ENCODE results near the gene FHIT. TPM values are rescaled to one million over a fixed set of nuclear protein-coding genes. Genes with fewer than 3 reads are reported as not detected.

FHIT gene
- total and polyA plus RNA-seq, 2 experiments from 2014 or later = 9.7 to 16.2 TPM

DNA sequence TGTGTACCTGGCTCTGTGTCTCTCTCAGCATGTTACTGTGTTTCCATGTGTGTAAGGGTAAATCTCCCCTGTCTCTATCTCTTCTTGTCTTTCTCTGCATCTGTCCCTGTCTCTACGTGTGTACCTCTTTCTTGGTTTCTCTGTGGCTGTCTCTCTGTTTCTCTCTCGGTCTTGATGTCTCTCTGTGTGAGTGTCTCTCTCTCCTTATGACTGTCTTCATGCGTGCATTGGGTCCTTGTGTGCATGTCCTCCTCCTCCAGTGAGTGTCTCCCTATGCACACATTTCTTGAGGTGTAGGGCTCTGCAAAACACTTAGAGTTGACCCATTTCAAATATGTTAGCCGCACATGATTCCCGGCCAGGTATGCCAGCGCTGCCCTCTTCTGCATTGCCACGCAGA lies 1298.1 kb downstream of the FHIT start:
- DNase-seq (ENCODE audit: low spot score) = no peak
- Histone ChIP-seq H3K36me3 (replicated peaks; ENCODE audit: insufficient read depth, low read depth) (no peaks in the 10 kb centered on the region), H3K9me3 (ENCODE audit: low read depth) (no peaks in the 10 kb centered on the region), H3K27ac (no peak overlapping the region), H3K9me2 (replicated peaks; ENCODE audit: insufficient read depth) (no peaks in the 10 kb centered on the region), H4K20me1 (ENCODE audit: insufficient read depth, poor library complexity, severe bottlenecking) (no peaks in the 10 kb centered on the region), H3K27me3 (no peaks in the 10 kb centered on the region), H3K4me2 (no peak overlapping the region), H2AFZ (no peak overlapping the region), H3K4me3 (no peak overlapping the region), H3K4me1 (ENCODE audit: insufficient read depth) (no peaks in the 10 kb centered on the region), H3K79me2 (no peaks in the 10 kb centered on the region)
- whole genome bisulfite sequencing (ENCODE audit: low lambda C conversion rate, missing lambda C conversion rate) = 94% methylated on average over 7 of the region's 7 CpGs
- TF ChIP-seq, protein P1, sequence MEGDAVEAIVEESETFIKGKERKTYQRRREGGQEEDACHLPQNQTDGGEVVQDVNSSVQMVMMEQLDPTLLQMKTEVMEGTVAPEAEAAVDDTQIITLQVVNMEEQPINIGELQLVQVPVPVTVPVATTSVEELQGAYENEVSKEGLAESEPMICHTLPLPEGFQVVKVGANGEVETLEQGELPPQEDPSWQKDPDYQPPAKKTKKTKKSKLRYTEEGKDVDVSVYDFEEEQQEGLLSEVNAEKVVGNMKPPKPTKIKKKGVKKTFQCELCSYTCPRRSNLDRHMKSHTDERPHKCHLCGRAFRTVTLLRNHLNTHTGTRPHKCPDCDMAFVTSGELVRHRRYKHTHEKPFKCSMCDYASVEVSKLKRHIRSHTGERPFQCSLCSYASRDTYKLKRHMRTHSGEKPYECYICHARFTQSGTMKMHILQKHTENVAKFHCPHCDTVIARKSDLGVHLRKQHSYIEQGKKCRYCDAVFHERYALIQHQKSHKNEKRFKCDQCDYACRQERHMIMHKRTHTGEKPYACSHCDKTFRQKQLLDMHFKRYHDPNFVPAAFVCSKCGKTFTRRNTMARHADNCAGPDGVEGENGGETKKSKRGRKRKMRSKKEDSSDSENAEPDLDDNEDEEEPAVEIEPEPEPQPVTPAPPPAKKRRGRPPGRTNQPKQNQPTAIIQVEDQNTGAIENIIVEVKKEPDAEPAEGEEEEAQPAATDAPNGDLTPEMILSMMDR (IDR thresholded peaks at IDR 0.05; ENCODE audit: poor library complexity) = no peak
- no peak for TF ChIP-seq EZH2 (IDR thresholded peaks at IDR 0.05; ENCODE audit: borderline replicate concordance)
- TF ChIP-seq EZH2phosphoT487 (IDR thresholded peaks at IDR 0.05; ENCODE audit: low read depth, severe bottlenecking, unreplicated experiment) = no peak

DNA sequence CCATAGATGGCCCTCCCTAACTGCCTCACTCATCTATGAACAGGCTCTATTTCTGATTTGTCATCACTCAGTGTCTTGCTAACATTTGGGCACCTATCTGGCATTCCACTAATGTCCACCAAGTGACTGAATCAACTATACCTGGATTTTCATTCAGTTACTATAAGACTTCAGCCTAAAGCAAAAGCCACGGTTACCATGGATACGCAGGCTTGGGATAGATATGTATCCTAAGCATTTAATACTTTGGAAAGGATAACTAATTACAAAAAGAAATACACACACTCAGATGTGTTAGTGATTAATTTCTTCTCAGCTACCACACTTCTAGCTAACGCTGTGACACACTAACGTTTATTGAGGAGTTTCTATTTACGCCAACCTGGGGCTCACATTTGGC lies 1301.9 kb downstream of the FHIT start:
- H3K27me3 ChIP-seq = no peaks in the 10 kb centered on the region
- H4K20me1 ChIP-seq (ENCODE audit: insufficient read depth, poor library complexity, severe bottlenecking) = no peaks in the 10 kb centered on the region
- H3K9me3 ChIP-seq (ENCODE audit: low read depth) = no peaks in the 10 kb centered on the region
- H3K36me3 ChIP-seq (replicated peaks; ENCODE audit: insufficient read depth, low read depth) = no peaks in the 10 kb centered on the region
- H3K79me2 ChIP-seq = no peaks in the 10 kb centered on the region
- WGBS (ENCODE audit: low lambda C conversion rate, missing lambda C conversion rate) = 75% methylated on average over 5 of the region's 5 CpGs
- no peaks in the 10 kb centered on the region for H3K4me1 ChIP-seq (ENCODE audit: insufficient read depth)
- H3K4me3 ChIP-seq = no peak overlapping the region
- no peak overlapping the region for H2AFZ ChIP-seq
- H3K4me2 ChIP-seq = no peak overlapping the region
- DNase-seq (ENCODE audit: low spot score) = no peak
- H3K9me2 ChIP-seq (replicated peaks; ENCODE audit: insufficient read depth) = no peaks in the 10 kb centered on the region
- no peak overlapping the region for H3K27ac ChIP-seq
- TF ChIP-seq EZH2 (IDR thresholded peaks at IDR 0.05; ENCODE audit: borderline replicate concordance) (no peak), EZH2phosphoT487 (IDR thresholded peaks at IDR 0.05; ENCODE audit: low read depth, severe bottlenecking, unreplicated experiment) (no peak)

DNA sequence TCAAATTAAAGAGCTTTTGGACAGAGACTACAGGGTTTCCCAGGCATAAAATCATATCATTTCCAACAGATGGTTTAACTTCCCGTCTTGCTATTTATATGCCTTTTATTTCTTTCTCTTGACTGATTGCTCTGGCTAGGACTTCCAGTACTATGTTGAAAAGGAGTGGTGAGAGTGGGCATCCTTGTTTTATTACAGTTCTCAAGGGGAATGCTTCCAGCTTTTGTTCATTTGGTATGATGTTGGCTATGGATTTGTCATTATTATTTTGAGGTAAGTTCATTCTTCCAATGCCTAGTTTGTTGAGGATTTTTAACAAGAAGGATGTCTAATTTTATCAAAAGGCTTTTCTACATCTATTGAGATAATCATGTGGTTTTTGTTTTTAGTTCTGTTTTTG lies 1304.9 kb downstream of the FHIT start:
- 78% methylated on average over 1 of the region's 1 CpG for WGBS (ENCODE audit: low lambda C conversion rate, missing lambda C conversion rate)
- DNase-seq (ENCODE audit: low spot score) = no peak
- Histone ChIP-seq H3K27me3 (no peaks in the 10 kb centered on the region), H3K9me2 (replicated peaks; ENCODE audit: insufficient read depth) (no peaks in the 10 kb centered on the region), H3K9me3 (ENCODE audit: low read depth) (no peaks in the 10 kb centered on the region), H3K79me2 (no peaks in the 10 kb centered on the region), H3K4me1 (ENCODE audit: insufficient read depth) (no peaks in the 10 kb centered on the region), H2AFZ (no peak overlapping the region), H3K36me3 (replicated peaks; ENCODE audit: insufficient read depth, low read depth) (no peaks in the 10 kb centered on the region), H4K20me1 (ENCODE audit: insufficient read depth, poor library complexity, severe bottlenecking) (no peaks in the 10 kb centered on the region), H3K27ac (no peak overlapping the region), H3K4me2 (no peak overlapping the region), H3K4me3 (no peak overlapping the region)
- no peak for TF ChIP-seq EZH2 (IDR thresholded peaks at IDR 0.05; ENCODE audit: borderline replicate concordance)
- no peak for TF ChIP-seq EZH2phosphoT487 (IDR thresholded peaks at IDR 0.05; ENCODE audit: low read depth, severe bottlenecking, unreplicated experiment)
- TF ChIP-seq, protein P1 (IDR thresholded peaks at IDR 0.05; ENCODE audit: poor library complexity) = no peak

DNA sequence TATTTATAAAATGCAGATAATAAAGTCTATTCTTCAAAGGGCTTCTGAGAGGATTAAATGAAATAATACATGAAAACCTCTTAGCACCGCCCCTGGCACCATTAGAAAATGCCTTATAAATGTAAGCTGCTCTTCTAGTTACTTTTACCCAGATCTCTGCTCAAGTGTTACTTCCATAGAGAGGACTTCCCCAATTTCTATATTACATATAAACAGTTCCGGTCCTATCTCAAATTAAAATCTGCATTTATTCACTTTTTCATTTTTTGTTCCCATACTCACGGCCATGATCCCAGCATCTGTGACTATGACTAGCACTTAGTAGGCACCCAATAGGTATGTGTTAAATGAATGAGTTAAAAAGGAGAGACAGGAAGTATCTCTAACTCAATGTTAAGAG lies 1310.5 kb downstream of the FHIT start:
- Histone ChIP-seq H3K4me2 (no peak overlapping the region), H3K79me2 (no peaks in the 10 kb centered on the region), H3K36me3 (replicated peaks; ENCODE audit: insufficient read depth, low read depth) (no peaks in the 10 kb centered on the region), H3K4me1 (ENCODE audit: insufficient read depth) (no peaks in the 10 kb centered on the region), H3K9me2 (replicated peaks; ENCODE audit: insufficient read depth) (no peaks in the 10 kb centered on the region), H4K20me1 (ENCODE audit: insufficient read depth, poor library complexity, severe bottlenecking) (no peaks in the 10 kb centered on the region), H3K9me3 (ENCODE audit: low read depth) (no peaks in the 10 kb centered on the region), H3K27me3 (no peaks in the 10 kb centered on the region), H2AFZ (no peak overlapping the region), H3K4me3 (no peak overlapping the region), H3K27ac (no peak overlapping the region)
- no peak for TF ChIP-seq EZH2 (IDR thresholded peaks at IDR 0.05; ENCODE audit: borderline replicate concordance)
- TF ChIP-seq, protein P1 (IDR thresholded peaks at IDR 0.05; ENCODE audit: poor library complexity) = no peak
- TF ChIP-seq EZH2phosphoT487 (IDR thresholded peaks at IDR 0.05; ENCODE audit: low read depth, severe bottlenecking, unreplicated experiment) = no peak
- WGBS (ENCODE audit: low lambda C conversion rate, missing lambda C conversion rate) = 98% methylated on average over 3 of the region's 3 CpGs
- no peak for DNase-seq (ENCODE audit: low spot score)

All from hepatocyte (in vitro differentiated cells).